ENCODE data around the gene SHB.
"Not testable (repeated sequence)": the region's sequence is repeated elsewhere in the genome, so short reads cannot be mapped to it uniquely, and the experiment has no call there.

The SHB gene

GRCh38 chr9:38059233-38059936 lies 9.6 kb downstream of the SHB start:
- DNase-seq = no peak

GRCh38 chr9:38058452-38059232 lies 10.4 kb downstream of the SHB start:
- H3K4me3 Mint-ChIP-seq = no peak overlapping the region

More at GRCh38 chr9:38059233-38059936, 9.6 kb downstream of the SHB start:
- Mint-ChIP-seq H3K9me3 (no peaks in the 10 kb centered on the region), H3K4me3 (no peak overlapping the region), H3K27ac (no peak overlapping the region), H3K27me3 (no peaks in the 10 kb centered on the region), H3K4me1 (no peaks in the 10 kb centered on the region)
- ATAC-seq = no peak

GRCh38 chr9:38057416-38058195 lies 11.4 kb downstream of the SHB start:
- Mint-ChIP-seq H3K9me3 (no peaks in the 10 kb centered on the region), H3K27me3 (no peaks in the 10 kb centered on the region), H3K27ac (no peak overlapping the region), H3K4me1 (no peaks in the 10 kb centered on the region), H3K4me3 (no peak overlapping the region)
- DNase-seq (no peak), ATAC-seq (peak; percentile 23)

More at GRCh38 chr9:38058452-38059232, 10.4 kb downstream of the SHB start:
- Mint-ChIP-seq H3K9me3 (no peaks in the 10 kb centered on the region), H3K27me3 (no peaks in the 10 kb centered on the region), H3K27ac (no peak overlapping the region), H3K4me1 (no peaks in the 10 kb centered on the region)
- DNase-seq (no peak), ATAC-seq (no peak)

- ATAC-seq = no peak
- no peak overlapping the region for H3K4me3 Mint-ChIP-seq
- H3K9me3 Mint-ChIP-seq = no peaks in the 10 kb centered on the region
- H3K27ac Mint-ChIP-seq = no peak overlapping the region
- no peak for DNase-seq
- H3K4me1 Mint-ChIP-seq = no peaks in the 10 kb centered on the region
- no peaks in the 10 kb centered on the region for H3K27me3 Mint-ChIP-seq
These were observed 14.4 kb downstream of the SHB start for GRCh38 chr9:38054653-38055052.

GRCh38 chr9:38053697-38054461 lies 15.1 kb downstream of the SHB start:
- DNase-seq = no peak
- no peak for ATAC-seq
- Mint-ChIP-seq H3K27ac (no peak overlapping the region), H3K4me3 (no peak overlapping the region), H3K4me1 (no peaks in the 10 kb centered on the region), H3K9me3 (no peaks in the 10 kb centered on the region), H3K27me3 (no peaks in the 10 kb centered on the region)

GRCh38 chr9:38051780-38052546 lies 17.1 kb downstream of the SHB start:
- peaks cover 11% of the 10 kb centered on the region for H3K4me1 Mint-ChIP-seq
- no peaks in the 10 kb centered on the region for H3K9me3 Mint-ChIP-seq
- ATAC-seq = no peak
- no peak for DNase-seq
- H3K27me3 Mint-ChIP-seq = no peaks in the 10 kb centered on the region
- no peak overlapping the region for H3K4me3 Mint-ChIP-seq
- peak overlapping the region in 1 of 2 donors; percentile 17 for H3K27ac Mint-ChIP-seq

DNA sequence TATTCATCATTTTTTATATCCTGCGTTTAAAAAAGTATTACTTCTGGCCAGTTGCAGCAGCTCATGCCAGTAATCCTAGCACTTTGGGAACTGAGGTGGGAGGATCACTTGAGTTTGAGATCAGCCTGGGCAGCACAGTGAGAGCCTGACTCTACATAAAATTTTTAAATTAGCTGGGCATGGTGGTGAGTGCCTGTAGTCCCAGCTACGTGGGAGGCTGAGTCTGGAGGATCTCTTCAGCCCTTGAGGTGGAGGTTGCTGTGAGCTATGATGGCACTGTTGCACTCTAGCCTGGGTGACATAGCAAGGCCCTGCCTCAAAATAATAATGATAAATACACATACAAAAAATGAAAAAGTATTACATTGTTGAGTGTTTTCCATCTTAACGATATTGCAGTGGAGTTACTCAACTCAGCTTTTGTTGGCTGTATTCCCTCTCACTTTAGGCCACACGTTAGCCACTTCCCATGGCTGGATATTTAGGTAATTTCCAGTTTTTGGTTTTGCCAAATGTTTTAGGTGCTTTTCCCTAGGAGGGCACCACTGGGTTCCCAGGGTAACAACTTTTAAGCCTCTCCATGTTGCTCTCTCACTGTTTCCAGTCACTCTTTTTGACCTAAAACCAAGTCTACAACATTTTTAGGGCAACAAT lies 20.6 kb downstream of the SHB start:
- no peaks in the 10 kb centered on the region for H3K27me3 Mint-ChIP-seq
- no peak for DNase-seq
- H3K27ac Mint-ChIP-seq = no peak overlapping the region
- H3K4me3 Mint-ChIP-seq = no peak overlapping the region
- no peak for ATAC-seq
- no peaks in the 10 kb centered on the region for H3K9me3 Mint-ChIP-seq
- peaks cover 11% of the 10 kb centered on the region for H3K4me1 Mint-ChIP-seq

DNA sequence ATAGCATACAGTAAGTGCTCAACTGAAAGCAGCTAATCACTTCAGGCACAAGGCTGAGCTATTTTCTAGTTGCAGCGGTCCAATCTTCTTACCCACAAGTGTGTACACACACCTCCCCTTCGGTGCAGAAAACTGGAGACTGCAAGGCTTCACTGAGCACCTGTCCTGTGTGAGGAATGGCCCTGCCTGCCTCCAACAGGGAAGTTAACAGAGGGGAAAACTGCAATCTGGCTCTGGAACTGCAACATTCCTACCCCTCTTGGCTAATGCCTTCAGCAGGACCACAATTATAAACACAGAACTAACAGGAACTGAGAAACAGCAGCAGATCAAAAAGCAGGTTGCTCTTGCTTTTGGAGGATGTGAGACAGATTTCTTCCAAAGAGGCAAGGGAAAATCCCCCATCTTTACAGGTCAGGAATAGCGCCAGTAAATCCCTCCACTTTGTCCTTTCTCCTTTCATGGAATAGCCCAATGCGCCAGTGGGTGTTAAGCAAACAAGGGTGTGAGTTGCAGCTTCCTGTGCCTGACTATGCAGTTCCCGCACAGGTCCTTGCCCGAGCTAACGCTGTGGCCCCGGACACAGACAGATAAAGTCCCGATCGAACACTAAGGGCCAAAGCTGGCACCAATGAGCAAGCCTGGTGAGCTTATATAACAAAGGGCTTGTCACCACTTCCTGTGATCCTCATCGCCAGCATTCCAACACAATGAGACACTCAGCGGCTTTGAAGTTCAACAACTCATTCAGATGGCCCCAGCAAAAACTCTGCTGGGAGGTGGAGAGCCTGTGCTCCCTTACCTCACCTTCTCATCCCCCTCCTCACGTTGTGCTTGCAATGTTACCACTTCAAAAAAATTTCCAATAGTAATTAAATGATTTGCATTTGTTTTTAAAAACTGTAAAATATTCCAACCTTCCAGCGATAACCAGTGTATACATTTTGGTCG lies 21.5 kb downstream of the SHB start:
- ATAC-seq (no peak), DNase-seq (no peak)
- H3K9me3 Mint-ChIP-seq = no peaks in the 10 kb centered on the region
- H3K27ac Mint-ChIP-seq = peak overlapping the region; percentile 9 to 63
- peaks cover 11% of the 10 kb centered on the region for H3K4me1 Mint-ChIP-seq
- H3K4me3 Mint-ChIP-seq = no peak overlapping the region
- H3K27me3 Mint-ChIP-seq = no peaks in the 10 kb centered on the region

GRCh38 chr9:38046661-38047300 lies 22.2 kb downstream of the SHB start:
- DNase-seq (no peak), ATAC-seq (no peak)
- Mint-ChIP-seq H3K27ac (no peak overlapping the region), H3K27me3 (no peaks in the 10 kb centered on the region), H3K4me1 (peaks cover 11% of the 10 kb centered on the region), H3K9me3 (no peaks in the 10 kb centered on the region), H3K4me3 (no peak overlapping the region)

DNA sequence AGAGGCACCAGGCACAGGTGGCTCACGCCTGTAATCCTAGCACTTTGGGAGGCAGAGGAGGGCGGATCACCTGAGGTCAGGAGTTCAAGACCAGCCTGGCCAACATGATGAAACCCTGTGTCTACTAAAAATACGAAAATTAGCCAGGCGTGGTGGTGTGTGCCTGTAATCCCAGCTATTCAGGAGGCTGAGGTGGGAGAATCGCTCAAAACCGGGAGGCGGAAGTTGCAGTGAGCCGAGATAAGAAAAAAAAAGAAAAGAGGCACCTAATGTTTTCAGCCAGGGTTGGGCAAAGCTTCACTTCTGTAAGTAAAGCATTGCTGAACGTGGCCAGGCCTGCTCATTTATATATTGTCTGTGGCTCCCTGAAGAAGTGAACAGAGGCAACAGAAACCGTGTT lies 23.1 kb downstream of the SHB start:
- H3K27me3 Mint-ChIP-seq, H3K4me3 Mint-ChIP-seq, H3K9me3 Mint-ChIP-seq, DNase-seq, ATAC-seq, H3K27ac Mint-ChIP-seq: not testable (repeated sequence)
- H3K4me1 Mint-ChIP-seq = peaks cover 11% of the 10 kb centered on the region

GRCh38 chr9:38044706-38045105 lies 24.3 kb downstream of the SHB start:
- H3K27me3 Mint-ChIP-seq = no peaks in the 10 kb centered on the region
- no peak for DNase-seq
- H3K27ac Mint-ChIP-seq = no peak overlapping the region

GRCh38 chr9:38043931-38044623 lies 24.9 kb downstream of the SHB start:
- no peaks in the 10 kb centered on the region for H3K9me3 Mint-ChIP-seq
- H3K4me1 Mint-ChIP-seq = peaks cover 11% of the 10 kb centered on the region
- no peak for DNase-seq
- no peaks in the 10 kb centered on the region for H3K27me3 Mint-ChIP-seq
- H3K4me3 Mint-ChIP-seq = no peak overlapping the region
- H3K27ac Mint-ChIP-seq = no peak overlapping the region
- ATAC-seq = no peak

More at GRCh38 chr9:38044706-38045105, 24.3 kb downstream of the SHB start:
- no peak for ATAC-seq
- no peak overlapping the region for H3K4me3 Mint-ChIP-seq
- H3K4me1 Mint-ChIP-seq = peaks cover 11% of the 10 kb centered on the region
- no peaks in the 10 kb centered on the region for H3K9me3 Mint-ChIP-seq
